Measurements from ENCODE around the gene ZSCAN1.

ZSCAN1 gene

DNA sequence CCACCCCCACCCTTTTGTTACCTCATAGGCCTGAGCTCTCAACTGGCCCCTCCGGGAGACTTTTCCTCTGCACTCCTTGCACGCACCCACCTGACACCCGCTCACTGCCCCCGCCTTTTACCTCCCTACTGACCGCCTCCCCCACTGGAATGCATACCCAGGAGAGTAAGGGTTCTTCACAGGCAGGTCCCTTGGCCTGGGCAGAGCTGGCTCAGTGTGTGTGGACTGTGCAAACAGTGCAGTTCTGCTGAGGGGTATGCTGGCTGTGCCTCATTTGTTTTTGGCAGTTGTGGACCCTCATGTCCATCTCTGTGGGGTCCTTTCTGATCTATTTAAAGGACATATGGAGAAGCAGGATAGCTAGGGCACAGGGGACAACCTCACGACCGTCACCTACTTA lies 59.2 kb downstream of the ZSCAN1 start:
- TF ChIP-seq, protein P1, sequence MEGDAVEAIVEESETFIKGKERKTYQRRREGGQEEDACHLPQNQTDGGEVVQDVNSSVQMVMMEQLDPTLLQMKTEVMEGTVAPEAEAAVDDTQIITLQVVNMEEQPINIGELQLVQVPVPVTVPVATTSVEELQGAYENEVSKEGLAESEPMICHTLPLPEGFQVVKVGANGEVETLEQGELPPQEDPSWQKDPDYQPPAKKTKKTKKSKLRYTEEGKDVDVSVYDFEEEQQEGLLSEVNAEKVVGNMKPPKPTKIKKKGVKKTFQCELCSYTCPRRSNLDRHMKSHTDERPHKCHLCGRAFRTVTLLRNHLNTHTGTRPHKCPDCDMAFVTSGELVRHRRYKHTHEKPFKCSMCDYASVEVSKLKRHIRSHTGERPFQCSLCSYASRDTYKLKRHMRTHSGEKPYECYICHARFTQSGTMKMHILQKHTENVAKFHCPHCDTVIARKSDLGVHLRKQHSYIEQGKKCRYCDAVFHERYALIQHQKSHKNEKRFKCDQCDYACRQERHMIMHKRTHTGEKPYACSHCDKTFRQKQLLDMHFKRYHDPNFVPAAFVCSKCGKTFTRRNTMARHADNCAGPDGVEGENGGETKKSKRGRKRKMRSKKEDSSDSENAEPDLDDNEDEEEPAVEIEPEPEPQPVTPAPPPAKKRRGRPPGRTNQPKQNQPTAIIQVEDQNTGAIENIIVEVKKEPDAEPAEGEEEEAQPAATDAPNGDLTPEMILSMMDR (IDR thresholded peaks at IDR 0.05) = no peak
- Histone ChIP-seq H3K36me3 (no peaks in the 10 kb centered on the region), H3K27me3 (no peaks in the 10 kb centered on the region)

DNA sequence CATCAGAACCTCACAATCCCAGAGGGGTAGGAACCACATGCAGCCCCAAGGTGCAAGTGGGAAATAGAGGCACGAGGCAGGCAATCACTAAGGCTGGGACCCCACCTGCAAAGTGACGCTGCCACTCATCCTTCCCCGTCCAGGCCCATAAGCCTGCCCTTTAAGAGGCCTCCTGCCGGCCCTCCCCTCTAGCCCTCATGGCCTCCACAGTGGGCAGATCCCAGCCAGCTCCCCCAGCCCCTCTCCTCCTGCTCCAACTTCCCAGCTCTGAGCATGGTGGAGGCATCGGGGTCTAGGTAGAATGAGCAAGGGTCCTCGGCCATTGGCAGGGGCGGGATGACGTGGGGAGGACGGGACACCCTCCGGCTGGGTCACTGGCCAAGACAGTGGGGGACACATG lies 61.5 kb downstream of the ZSCAN1 start:
- Histone ChIP-seq H3K9me3 (no peaks in the 10 kb centered on the region), H3K36me3 (no peaks in the 10 kb centered on the region), H3K27me3 (no peaks in the 10 kb centered on the region), H3K4me1 (ENCODE audit: control insufficient read depth in 1 of 2, insufficient read depth in 1 of 2, low read depth in 1 of 2, low read length in 1 of 2) (peaks cover 0 to 8% of the 10 kb centered on the region in 2 experiments), H3K27ac (no peak overlapping the region), H3K4me3 (ENCODE audit: low read depth in 1 of 2, low read length in 1 of 2) (no peak overlapping the region)
- TF ChIP-seq, protein P1 (IDR thresholded peaks at IDR 0.05) = no peak

More for the DNA sequence above, 59.2 kb downstream of the ZSCAN1 start:
- H3K4me3 ChIP-seq (ENCODE audit: low read depth in 1 of 2, low read length in 1 of 2) = no peak overlapping the region
- H3K27ac ChIP-seq = no peak overlapping the region
- H3K9me3 ChIP-seq = peaks cover 10% of the 10 kb centered on the region
- H3K4me1 ChIP-seq (ENCODE audit: control insufficient read depth in 1 of 2, insufficient read depth in 1 of 2, low read depth in 1 of 2, low read length in 1 of 2) = peaks cover 0 to 4% of the 10 kb centered on the region in 2 experiments

DNA sequence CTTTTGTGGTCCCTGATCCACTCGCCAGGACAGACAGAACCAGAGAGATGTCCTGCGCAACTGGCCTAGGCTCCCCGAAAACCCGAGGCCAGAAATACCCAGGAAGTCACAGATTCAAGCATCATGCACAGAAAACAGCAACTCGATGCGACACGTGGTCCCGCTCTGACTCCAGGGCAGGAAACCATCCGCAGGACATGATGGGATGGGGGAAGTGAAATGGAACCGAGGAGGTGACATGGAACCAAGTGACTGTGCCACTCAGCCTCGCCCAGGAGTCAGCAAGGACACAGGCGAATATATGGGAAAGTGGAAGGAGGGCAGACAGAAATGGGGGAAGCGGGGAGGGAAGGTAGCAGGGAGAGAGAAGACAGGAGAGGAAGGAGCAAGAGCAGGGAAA lies 63.1 kb downstream of the ZSCAN1 start:
- TF ChIP-seq, protein P1 (IDR thresholded peaks at IDR 0.05) = no peak
- no peak overlapping the region for H3K27ac ChIP-seq

DNA sequence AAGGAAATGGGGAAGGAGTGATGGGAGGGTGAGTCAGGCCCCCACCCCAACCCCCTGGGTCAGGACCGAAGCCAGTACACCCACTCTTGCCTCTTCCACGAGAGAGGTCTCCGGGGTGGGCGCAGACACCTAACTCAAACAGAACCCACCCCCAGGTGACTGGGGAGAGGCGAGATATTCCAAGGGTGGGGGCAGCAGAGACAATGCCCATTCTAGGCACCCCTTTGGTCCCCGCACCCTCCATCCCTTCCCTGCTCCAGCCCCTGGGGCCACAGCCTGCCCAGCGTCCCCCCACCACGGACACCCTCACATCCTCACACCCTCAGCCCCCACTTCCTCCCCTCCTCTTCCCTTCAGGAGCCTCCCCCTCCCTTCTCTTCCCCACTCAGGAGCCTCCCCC lies 63.5 kb downstream of the ZSCAN1 start:
- Histone ChIP-seq H3K27ac (no peak overlapping the region), H3K4me1 (ENCODE audit: control insufficient read depth in 1 of 2, insufficient read depth in 1 of 2, low read depth in 1 of 2, low read length in 1 of 2) (peaks cover 0 to 8% of the 10 kb centered on the region in 2 experiments), H3K36me3 (no peaks in the 10 kb centered on the region), H3K27me3 (no peaks in the 10 kb centered on the region), H3K9me3 (no peaks in the 10 kb centered on the region), H3K4me3 (ENCODE audit: low read depth in 1 of 2, low read length in 1 of 2) (peak overlapping the region; percentile 67 to 68)
- TF ChIP-seq, protein P1 (IDR thresholded peaks at IDR 0.05) = no peak

More for the DNA sequence above, 63.1 kb downstream of the ZSCAN1 start:
- H3K4me3 ChIP-seq (ENCODE audit: low read depth in 1 of 2, low read length in 1 of 2) = no peak overlapping the region
- H3K36me3 ChIP-seq = no peaks in the 10 kb centered on the region
- no peaks in the 10 kb centered on the region for H3K27me3 ChIP-seq
- peaks cover 0 to 8% of the 10 kb centered on the region in 2 experiments for H3K4me1 ChIP-seq (ENCODE audit: control insufficient read depth in 1 of 2, insufficient read depth in 1 of 2, low read depth in 1 of 2, low read length in 1 of 2)
- no peaks in the 10 kb centered on the region for H3K9me3 ChIP-seq

DNA sequence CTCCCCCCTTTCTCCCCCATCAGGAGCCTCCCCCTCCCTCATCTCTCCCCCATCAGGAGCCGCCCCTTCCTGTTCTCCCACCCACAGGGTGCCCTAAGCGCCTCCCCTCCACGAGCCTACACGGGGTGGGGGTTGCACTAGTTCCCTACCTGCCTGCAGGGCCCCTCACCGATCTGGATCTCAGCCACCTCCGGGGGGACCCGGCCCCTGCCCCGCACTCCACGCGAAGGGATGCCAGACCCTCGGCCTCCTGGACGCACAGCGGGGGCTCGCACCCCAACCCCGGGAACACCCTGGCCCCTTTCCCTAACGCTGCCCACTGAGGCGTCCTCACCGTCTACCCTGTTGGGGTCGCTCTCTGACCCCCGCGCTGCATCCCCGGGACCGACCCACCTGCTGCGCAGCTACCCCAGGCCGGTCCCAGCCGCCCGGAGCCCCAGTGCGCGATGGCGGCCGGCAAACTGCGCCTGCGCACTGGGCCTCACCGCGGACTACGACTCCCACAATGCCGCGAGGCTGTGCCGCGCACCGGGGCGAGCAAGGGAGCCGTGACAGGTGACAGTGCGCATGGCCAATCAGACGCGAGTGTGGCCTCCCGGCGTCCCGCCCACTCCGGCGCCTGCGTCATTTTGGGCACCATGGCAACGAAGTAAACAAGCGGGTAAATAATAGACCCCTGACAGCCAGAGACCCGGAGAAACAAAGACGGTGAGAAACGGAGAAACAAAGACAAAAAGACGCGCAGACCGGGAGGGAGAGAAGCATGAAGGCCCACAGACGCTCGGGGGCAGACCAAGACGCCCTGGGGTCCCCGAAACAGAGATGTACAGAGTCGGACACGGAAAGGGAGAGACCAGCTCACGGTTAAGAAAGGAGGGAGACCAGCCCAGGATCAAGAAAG lies 64.2 kb downstream of the ZSCAN1 start, which contains the start of gene ZSCAN18:
TSS of gene ZSCAN18 (minus strand) at position 451 of the 901 bp plus-strand sequence. CDS start 7,964 bp downstream, outside the sequence.
- Histone ChIP-seq H3K27me3 (no peaks in the 10 kb centered on the region), H3K4me1 (ENCODE audit: control insufficient read depth in 1 of 2, insufficient read depth in 1 of 2, low read depth in 1 of 2, low read length in 1 of 2) (peaks cover 0 to 8% of the 10 kb centered on the region in 2 experiments), H3K9me3 (no peaks in the 10 kb centered on the region), H3K4me3 (ENCODE audit: low read depth in 1 of 2, low read length in 1 of 2) (peak within 1 kb of the TSS; percentile 67 to 68), H3K27ac (peak within 1 kb of the TSS; percentile 81), H3K36me3 (no peaks in the 10 kb centered on the region)
- TF ChIP-seq, protein P1 (IDR thresholded peaks at IDR 0.05) = no peak
